Keratinocyte (primary cell): Measurements from ENCODE around the gene SAYSD1.

Experiments
- EZH2 ChIP-seq: IDR thresholded peaks from one replicate; pipeline ENCODE4 v1.6.1; 2012; ENCODE audit warnings: inconsistent platforms, mild to moderate bottlenecking, low read length, moderate library complexity
- TF ChIP-seq, protein P1 (sequence below), 3 experiments: IDR thresholded peaks in 1 of 3; conservative IDR thresholded peaks in 1 of 3; optimal IDR thresholded peaks in 1 of 3; 2 replicates in 2 of 3; 3 replicates in 1 of 3; pipeline versions ENCODE3 to v1.5.1; 2011; ENCODE audit warnings: low read length in 3 of 3, mild to moderate bottlenecking in 3 of 3, moderate library complexity in 2 of 3, control low read depth in 1 of 3, inconsistent platforms in 1 of 3; ENCODE audit not compliant: insufficient read depth in 2 of 3; ENCODE audit errors: extremely low read depth in 1 of 3

DNA sequence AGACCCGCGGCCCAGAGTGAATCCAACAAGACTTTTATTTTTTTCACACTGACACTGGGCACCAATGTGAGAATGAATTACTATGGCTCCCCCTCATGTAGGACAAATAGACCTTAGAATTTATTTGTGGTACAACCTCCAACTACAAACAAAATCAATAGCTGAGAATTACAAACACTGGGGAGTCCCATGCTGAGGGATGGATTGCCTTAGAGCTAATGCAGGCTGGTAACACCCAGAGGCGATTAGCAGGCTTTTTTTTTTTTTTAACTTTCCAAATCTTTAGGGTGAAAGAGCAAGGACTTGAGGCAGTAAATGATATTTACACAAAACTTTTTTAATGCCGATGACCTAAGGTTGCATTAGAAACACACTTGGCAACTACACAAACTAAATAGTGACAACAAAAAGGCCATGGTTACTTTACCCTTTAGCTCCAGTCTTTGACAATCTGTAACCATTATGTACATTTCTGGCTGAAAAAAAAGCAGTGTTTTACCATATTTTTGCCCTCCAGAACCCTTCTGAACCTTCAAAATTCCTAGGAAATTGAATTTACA lies 21.8 kb downstream of the SAYSD1 start:
- TF ChIP-seq, protein P1, sequence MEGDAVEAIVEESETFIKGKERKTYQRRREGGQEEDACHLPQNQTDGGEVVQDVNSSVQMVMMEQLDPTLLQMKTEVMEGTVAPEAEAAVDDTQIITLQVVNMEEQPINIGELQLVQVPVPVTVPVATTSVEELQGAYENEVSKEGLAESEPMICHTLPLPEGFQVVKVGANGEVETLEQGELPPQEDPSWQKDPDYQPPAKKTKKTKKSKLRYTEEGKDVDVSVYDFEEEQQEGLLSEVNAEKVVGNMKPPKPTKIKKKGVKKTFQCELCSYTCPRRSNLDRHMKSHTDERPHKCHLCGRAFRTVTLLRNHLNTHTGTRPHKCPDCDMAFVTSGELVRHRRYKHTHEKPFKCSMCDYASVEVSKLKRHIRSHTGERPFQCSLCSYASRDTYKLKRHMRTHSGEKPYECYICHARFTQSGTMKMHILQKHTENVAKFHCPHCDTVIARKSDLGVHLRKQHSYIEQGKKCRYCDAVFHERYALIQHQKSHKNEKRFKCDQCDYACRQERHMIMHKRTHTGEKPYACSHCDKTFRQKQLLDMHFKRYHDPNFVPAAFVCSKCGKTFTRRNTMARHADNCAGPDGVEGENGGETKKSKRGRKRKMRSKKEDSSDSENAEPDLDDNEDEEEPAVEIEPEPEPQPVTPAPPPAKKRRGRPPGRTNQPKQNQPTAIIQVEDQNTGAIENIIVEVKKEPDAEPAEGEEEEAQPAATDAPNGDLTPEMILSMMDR (optimal IDR thresholded peaks at IDR 0.05 in 1 of 3, IDR thresholded peaks at IDR 0.05 in 1 of 3, conservative IDR thresholded peaks at IDR 0.05 in 1 of 3; ENCODE audit: extremely low read depth in 1 of 3, insufficient read depth in 2 of 3, low read length in 3 of 3), result no peak
- no peak for TF ChIP-seq EZH2
